NCI-H1105 treated with DMSO at 0.1 percent for 48 hours (cell line): ENCODE results near the gene MIOX.

Source experiments
- DNase-seq: peaks from one replicate; lab custom pipeline; 2025; lab: John Stamatoyannopoulos, UW

Gene MIOX

GRCh38 chr22:50455201-50455600 lies 31.5 kb upstream of the MIOX start:
- no peak for DNase-seq

GRCh38 chr22:50456026-50456425 lies 30.6 kb upstream of the MIOX start:
- DNase-seq, result no peak

- no peak for DNase-seq
Measured at GRCh38 chr22:50456466-50457234, 30.0 kb upstream of the MIOX start.

- no peak for DNase-seq
Measured at GRCh38 chr22:50459016-50459415, 27.6 kb upstream of the MIOX start.

GRCh38 chr22:50459496-50460140 lies 27.0 kb upstream of the MIOX start:
- no peak for DNase-seq

- DNase-seq, result no peak
Measured at GRCh38 chr22:50460938-50461337, 25.7 kb upstream of the MIOX start.

GRCh38 chr22:50461536-50461935 lies 25.1 kb upstream of the MIOX start:
- DNase-seq, result no peak

GRCh38 chr22:50461979-50462540 lies 24.6 kb upstream of the MIOX start:
- DNase-seq, result no peak

GRCh38 chr22:50463188-50463900 lies 23.3 kb upstream of the MIOX start:
- no peak for DNase-seq

GRCh38 chr22:50464451-50464850 lies 22.2 kb upstream of the MIOX start:
- no peak for DNase-seq

- no peak for DNase-seq
Measured at GRCh38 chr22:50465066-50465930, 21.4 kb upstream of the MIOX start.

GRCh38 chr22:50467341-50467740 lies 19.3 kb upstream of the MIOX start:
- DNase-seq, result no peak

GRCh38 chr22:50467773-50468440 lies 18.8 kb upstream of the MIOX start:
- DNase-seq, result no peak

GRCh38 chr22:50468626-50469025 lies 18.0 kb upstream of the MIOX start:
- no peak for DNase-seq

GRCh38 chr22:50469377-50470305 lies 17.0 kb upstream of the MIOX start:
- no peak for DNase-seq

GRCh38 chr22:50470491-50470890 lies 16.2 kb upstream of the MIOX start:
- no peak for DNase-seq

- no peak for DNase-seq
Measured at GRCh38 chr22:50471197-50471847, 15.3 kb upstream of the MIOX start.

GRCh38 chr22:50471962-50472361 lies 14.7 kb upstream of the MIOX start:
- no peak for DNase-seq

- DNase-seq, result no peak
Measured at GRCh38 chr22:50473088-50473487, 13.6 kb upstream of the MIOX start.
